Ishikawa (cell line): ENCODE data around the gene LRRC4.

ENCODE experiments used
- CEBPB ChIP-seq: IDR thresholded peaks from 2 replicates; pipeline ENCODE4 v1.6.1; 2012
- CREB1 ChIP-seq: IDR thresholded peaks from 2 replicates; pipeline ENCODE4 v1.6.1; 2012; ENCODE audit warnings: low read depth
- EGR1 ChIP-seq: IDR thresholded peaks from 2 replicates; pipeline ENCODE4 v1.6.1; 2012
- EP300 ChIP-seq: IDR thresholded peaks from 2 replicates; pipeline ENCODE4 v1.6.1; 2012; ENCODE audit warnings: borderline replicate concordance
- FOXM1 ChIP-seq: IDR thresholded peaks from 2 replicates; pipeline ENCODE4 v1.6.1; 2012; ENCODE audit warnings: low read depth, borderline replicate concordance
- MAX ChIP-seq: IDR thresholded peaks from 2 replicates; pipeline ENCODE4 v1.6.1; 2012
- NFIC ChIP-seq: IDR thresholded peaks from 2 replicates; pipeline ENCODE4 v1.6.1; 2012
- RAD21 ChIP-seq: IDR thresholded peaks from 2 replicates; pipeline ENCODE4 v1.6.1; 2012; ENCODE audit warnings: low read depth
- REST ChIP-seq: IDR thresholded peaks from 2 replicates; pipeline ENCODE4 v1.6.1; 2012; ENCODE audit warnings: low read depth, mild to moderate bottlenecking
- TAF1 ChIP-seq: IDR thresholded peaks from 2 replicates; pipeline ENCODE4 v1.6.1; 2012; ENCODE audit warnings: low read depth, mild to moderate bottlenecking
- TCF12 ChIP-seq: IDR thresholded peaks from 2 replicates; pipeline ENCODE4 v1.6.1; 2012; ENCODE audit warnings: low read depth
- TEAD4 ChIP-seq: IDR thresholded peaks from 2 replicates; pipeline ENCODE4 v1.6.1; 2012
- USF1 ChIP-seq: IDR thresholded peaks from 2 replicates; pipeline ENCODE4 v1.6.1; 2012
- YY1 ChIP-seq: IDR thresholded peaks from 2 replicates; pipeline ENCODE4 v1.6.1; 2012; ENCODE audit warnings: low read depth
- ZBTB7A ChIP-seq: IDR thresholded peaks from 2 replicates; pipeline ENCODE4 v1.6.1; 2012; ENCODE audit warnings: low read depth

The LRRC4 gene

GRCh38 chr7:128071376-128071775, 40.1 kb upstream of the LRRC4 start:
- TF ChIP-seq TEAD4 = no peak
- no peak for TF ChIP-seq FOXM1
- no peak for TF ChIP-seq REST
- no peak for TF ChIP-seq MAX
- no peak for TF ChIP-seq TAF1
- TF ChIP-seq CREB1 = no peak

- TF ChIP-seq CEBPB = no peak
- TF ChIP-seq RAD21 = no peak
- no peak for TF ChIP-seq CREB1
- no peak for TF ChIP-seq TCF12
- no peak for TF ChIP-seq MAX
- no peak for TF ChIP-seq EGR1
- TF ChIP-seq FOXM1 = no peak
- TF ChIP-seq TEAD4 = no peak
- TF ChIP-seq ZBTB7A = no peak
- TF ChIP-seq YY1 = no peak
- TF ChIP-seq USF1 = no peak
- TF ChIP-seq REST = no peak
- no peak for TF ChIP-seq NFIC
- TF ChIP-seq TAF1 = no peak
- TF ChIP-seq EP300 = no peak
Observed at GRCh38 chr7:128069373-128070364, 38.4 kb upstream of the LRRC4 start.

- TF ChIP-seq CEBPB = no peak
- no peak for TF ChIP-seq ZBTB7A
- no peak for TF ChIP-seq TAF1
- TF ChIP-seq RAD21 = no peak
- TF ChIP-seq TCF12 = no peak
- no peak for TF ChIP-seq YY1
- TF ChIP-seq USF1 = no peak
- no peak for TF ChIP-seq CREB1
Observed at GRCh38 chr7:128068785-128069184, 37.5 kb upstream of the LRRC4 start.

- no peak for TF ChIP-seq TCF12
- no peak for TF ChIP-seq FOXM1
- no peak for TF ChIP-seq NFIC
- no peak for TF ChIP-seq ZBTB7A
- TF ChIP-seq TEAD4 = no peak
Observed at GRCh38 chr7:128067983-128068382, 36.7 kb upstream of the LRRC4 start.

GRCh38 chr7:128066858-128067257, 35.6 kb upstream of the LRRC4 start:
- TF ChIP-seq TAF1 = no peak
- no peak for TF ChIP-seq USF1
- no peak for TF ChIP-seq MAX
- TF ChIP-seq REST = no peak
- no peak for TF ChIP-seq CEBPB
- no peak for TF ChIP-seq EGR1
- TF ChIP-seq EP300 = no peak
- TF ChIP-seq ZBTB7A = no peak
- no peak for TF ChIP-seq YY1
- no peak for TF ChIP-seq NFIC
- no peak for TF ChIP-seq RAD21
- TF ChIP-seq FOXM1 = no peak
- no peak for TF ChIP-seq TCF12
